HepG2 (cell line): ENCODE data around the gene NSUN6. TPM values are rescaled to one million over a fixed set of nuclear protein-coding genes. Genes with fewer than 3 reads are reported as not detected.

ENCODE experiments used
- ATRX ChIP-seq: sonication (generic); formaldehyde crosslinking; IDR thresholded peaks from 2 replicates; pipeline ENCODE4 v1.4.0; 2020; ENCODE audit warnings: missing genetic modification reagents, borderline replicate concordance
- DNMT1 ChIP-seq: sonication (generic); formaldehyde crosslinking; IDR thresholded peaks from 2 replicates; pipeline ENCODE4 v1.5.1; 2020; ENCODE audit warnings: mild to moderate bottlenecking, missing genetic modification reagents
- HNRNPK ChIP-seq: fragments of 200-400 bp; formaldehyde crosslinking; IDR thresholded peaks from 2 replicates; pipeline ENCODE4 v1.6.1; 2018; ENCODE audit warnings: low read length, low read depth, moderate library complexity, mild to moderate bottlenecking; ENCODE audit not compliant: poor library complexity, severe bottlenecking
- HNRNPL ChIP-seq: fragments of 200-400 bp; formaldehyde crosslinking; IDR thresholded peaks from 2 replicates; pipeline ENCODE4 v1.6.1; 2017; ENCODE audit warnings: mild to moderate bottlenecking, low read depth, low read length
- HNRNPLL ChIP-seq: fragments of 200-400 bp; formaldehyde crosslinking; IDR thresholded peaks from 2 replicates; pipeline ENCODE4 v1.6.1; 2017; ENCODE audit warnings: mild to moderate bottlenecking, low read depth, low read length; ENCODE audit not compliant: poor library complexity, severe bottlenecking
- MTF2 ChIP-seq: sonication (generic); formaldehyde crosslinking; IDR thresholded peaks from 2 replicates; pipeline ENCODE4 v1.5.0; 2020; ENCODE audit warnings: missing genetic modification reagents, borderline replicate concordance
- MYC ChIP-seq: sonication (generic); formaldehyde crosslinking; IDR thresholded peaks from 2 replicates; pipeline ENCODE4 v1.9.0; 2021; ENCODE audit warnings: missing genetic modification reagents, borderline replicate concordance
- NPAS2 ChIP-seq: sonication (generic); formaldehyde crosslinking; IDR thresholded peaks from 2 replicates; pipeline ENCODE4 v1.8.0; 2022; ENCODE audit warnings: mild to moderate bottlenecking, missing genetic modification reagents, borderline replicate concordance
- PAF1 ChIP-seq: IDR thresholded peaks from 2 replicates; pipeline ENCODE4 v1.6.1; 2016; ENCODE audit warnings: missing genetic modification reagents, missing compliant biosample characterization
- RBM39 ChIP-seq: fragments of 200-400 bp; formaldehyde crosslinking; IDR thresholded peaks from one replicate; pipeline ENCODE4 v1.6.1; 2018; ENCODE audit warnings: antibody characterized with exemption, mild to moderate bottlenecking, low read depth, low read length; ENCODE audit not compliant: poor library complexity, severe bottlenecking
- SAP130 ChIP-seq: IDR thresholded peaks from 2 replicates; pipeline ENCODE4 v1.6.1; 2016; ENCODE audit warnings: low read depth
- SMAD9 ChIP-seq: sonication (generic); formaldehyde crosslinking; IDR thresholded peaks from 2 replicates; pipeline ENCODE4 v1.5.1; 2020; ENCODE audit warnings: mild to moderate bottlenecking, missing genetic modification reagents
- SMARCC2 ChIP-seq: fragments of 450-650 bp; IDR thresholded peaks from 2 replicates; pipeline ENCODE4 v1.6.1; 2017; ENCODE audit warnings: antibody characterized with exemption, mild to moderate bottlenecking
- SMYD3 ChIP-seq: sonication (generic); formaldehyde crosslinking; IDR thresholded peaks from 2 replicates; pipeline ENCODE4 v1.8.1; 2023; ENCODE audit warnings: mild to moderate bottlenecking, missing genetic modification reagents
- TGIF2 ChIP-seq: IDR thresholded peaks from 2 replicates; pipeline ENCODE4 v1.6.1; 2016; ENCODE audit warnings: control low read depth, missing compliant biosample characterization
- TOE1 ChIP-seq: sonication (generic); formaldehyde crosslinking; IDR thresholded peaks from 2 replicates; pipeline ENCODE4 v1.4.0; 2020; ENCODE audit warnings: mild to moderate bottlenecking, missing genetic modification reagents
- WIZ ChIP-seq: sonication (generic); formaldehyde crosslinking; IDR thresholded peaks from 2 replicates; pipeline ENCODE4 v1.5.1; 2020; ENCODE audit warnings: mild to moderate bottlenecking, missing genetic modification reagents
- ZKSCAN8 ChIP-seq: IDR thresholded peaks from 2 replicates; pipeline ENCODE4 v1.6.1; 2016; ENCODE audit warnings: borderline replicate concordance, missing genetic modification reagents, missing compliant biosample characterization
- ZNF3 ChIP-seq: IDR thresholded peaks from 2 replicates; pipeline ENCODE4 v1.7.0; 2017; ENCODE audit warnings: inconsistent platforms
- ZNF33A ChIP-seq: sonication (generic); formaldehyde crosslinking; IDR thresholded peaks from 2 replicates; pipeline ENCODE4 v1.5.1; 2020; ENCODE audit warnings: missing genetic modification reagents, mild to moderate bottlenecking, moderate library complexity, borderline replicate concordance
- ZNF430 ChIP-seq: sonication (generic); formaldehyde crosslinking; IDR thresholded peaks from 2 replicates; pipeline ENCODE4 v1.9.0; 2021; ENCODE audit warnings: mild to moderate bottlenecking, missing genetic modification reagents
- ZNF530 ChIP-seq: sonication (generic); formaldehyde crosslinking; IDR thresholded peaks from 2 replicates; pipeline ENCODE4 v1.5.0; 2020; ENCODE audit warnings: low read depth, mild to moderate bottlenecking, missing genetic modification reagents
- ZSCAN25 ChIP-seq: sonication (generic); formaldehyde crosslinking; IDR thresholded peaks from 2 replicates; pipeline ENCODE4 v1.8.0; 2022; ENCODE audit warnings: mild to moderate bottlenecking, missing genetic modification reagents
- polyA plus RNA-seq, 8 experiments: library from polyadenylated mRNA; depleted of rRNA in 3 of 8; stranded (reverse) in 7 of 8; unstranded in 1 of 8; fragments of >200 nt; fragmentation: Illumina TruSeq in 4 of 8; extraction: Trizol in 4 of 8; gene quantifications; 2 replicates each; pipeline versions ENCODE4 v1.2.1 to v1.2.3, GENCODE V29; 2011 to 2016; ENCODE audit warnings: low read depth in 4 of 8, missing spikeins in 1 of 8, mixed read lengths in 1 of 8; ENCODE audit not compliant: insufficient read depth in 1 of 8
- total RNA-seq, 5 experiments: library from RNA; depleted of rRNA; stranded (reverse); fragments of >200 nt; fragmentation: Illumina TruSeq; extraction: Trizol; gene quantifications; 2 replicates each; pipeline ENCODE4 v1.2.3, GENCODE V29; 2016; ENCODE audit warnings: low read depth in 1 of 5
- TF ChIP-seq, protein P1 (sequence below): sonication (generic); formaldehyde crosslinking; IDR thresholded peaks from 2 replicates; pipeline ENCODE4 v1.8.0; 2022; ENCODE audit warnings: mild to moderate bottlenecking, missing genetic modification reagents, borderline replicate concordance
- TF ChIP-seq, protein P2 (sequence below): sonication (generic); formaldehyde crosslinking; IDR thresholded peaks from 2 replicates; pipeline ENCODE4 v1.5.0; 2020; ENCODE audit warnings: mild to moderate bottlenecking, missing genetic modification reagents
- TF ChIP-seq, protein P3 (sequence below): sonication (generic); formaldehyde crosslinking; IDR thresholded peaks from 2 replicates; pipeline ENCODE4 v1.5.0; 2020; ENCODE audit warnings: mild to moderate bottlenecking, missing genetic modification reagents

The NSUN6 gene
- total and polyA plus RNA-seq, 2 of the 13 experiments (the other 11 are each of a cell fraction or from before 2014, with no cell fraction given) = 17.2 to 19.3 TPM

DNA sequence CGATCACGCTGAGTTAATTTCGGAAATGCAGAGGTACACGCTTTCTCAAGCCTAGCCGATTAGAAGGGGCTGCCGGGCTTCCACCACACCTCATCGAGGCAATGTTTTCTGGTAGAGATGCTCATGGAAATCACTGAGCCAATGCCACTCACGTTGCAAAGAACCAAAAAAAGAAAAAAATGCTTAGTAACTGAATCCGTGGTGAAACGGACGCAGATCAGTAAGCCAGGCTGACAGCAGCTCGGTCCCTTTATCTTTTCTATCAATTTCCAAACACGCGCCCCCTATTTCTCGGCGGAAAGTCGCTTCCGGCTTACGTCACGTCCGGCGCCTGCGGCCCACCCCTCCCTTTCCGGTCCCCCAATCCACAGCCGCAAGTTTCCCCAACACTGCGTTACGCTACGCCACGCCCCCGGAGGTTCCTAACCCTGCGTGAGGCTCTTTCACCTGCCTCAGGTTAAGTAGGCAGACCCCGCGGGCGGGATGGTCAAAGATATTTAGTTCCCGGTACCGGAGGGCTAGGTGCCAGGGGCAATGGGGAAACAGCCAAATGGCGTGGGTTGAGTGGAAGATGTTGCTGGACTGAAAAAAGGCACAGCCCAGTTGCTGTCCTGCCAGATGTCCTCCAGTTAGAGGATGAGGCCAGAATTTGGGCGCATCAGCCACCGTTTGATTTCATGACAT is at the start of gene NSUN6 (continued):
- TF ChIP-seq ZNF3 (CRISPR knock-in tag) = no peak
- TF ChIP-seq WIZ (CRISPR knock-in tag) = no peak
- no peak for TF ChIP-seq ZKSCAN8
- TF ChIP-seq, protein P1, sequence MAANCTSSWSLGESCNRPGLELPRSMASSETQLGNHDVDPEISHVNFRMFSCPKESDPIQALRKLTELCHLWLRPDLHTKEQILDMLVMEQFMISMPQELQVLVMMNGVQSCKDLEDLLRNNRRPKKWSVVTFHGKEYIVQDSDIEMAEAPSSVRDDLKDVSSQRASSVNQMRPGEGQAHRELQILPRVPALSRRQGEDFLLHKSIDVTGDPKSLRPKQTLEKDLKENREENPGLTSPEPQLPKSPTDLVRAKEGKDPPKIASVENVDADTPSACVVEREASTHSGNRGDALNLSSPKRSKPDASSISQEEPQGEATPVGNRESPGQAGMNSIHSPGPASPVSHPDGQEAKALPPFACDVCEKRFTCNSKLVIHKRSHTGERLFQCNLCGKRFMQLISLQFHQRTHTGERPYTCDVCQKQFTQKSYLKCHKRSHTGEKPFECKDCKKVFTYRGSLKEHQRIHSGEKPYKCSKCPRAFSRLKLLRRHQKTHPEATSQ = no peak; the same call in 1 of the 2 replicates
- TF ChIP-seq TGIF2 (CRISPR knock-in tag) = peak; percentile 85
- TF ChIP-seq HNRNPLL = peak; percentile 94
- peak; percentile 88 for TF ChIP-seq ZNF430 (CRISPR knock-in tag)
- no peak for TF ChIP-seq SMYD3
- TF ChIP-seq MTF2 = peak; percentile 69; the same call in 1 of the 2 replicates
- peak; percentile 64; the same call in 1 of the 2 replicates for TF ChIP-seq MYC (CRISPR knock-in tag)
- TF ChIP-seq ZNF530 (CRISPR knock-in tag) = no peak
- TF ChIP-seq, protein P2, sequence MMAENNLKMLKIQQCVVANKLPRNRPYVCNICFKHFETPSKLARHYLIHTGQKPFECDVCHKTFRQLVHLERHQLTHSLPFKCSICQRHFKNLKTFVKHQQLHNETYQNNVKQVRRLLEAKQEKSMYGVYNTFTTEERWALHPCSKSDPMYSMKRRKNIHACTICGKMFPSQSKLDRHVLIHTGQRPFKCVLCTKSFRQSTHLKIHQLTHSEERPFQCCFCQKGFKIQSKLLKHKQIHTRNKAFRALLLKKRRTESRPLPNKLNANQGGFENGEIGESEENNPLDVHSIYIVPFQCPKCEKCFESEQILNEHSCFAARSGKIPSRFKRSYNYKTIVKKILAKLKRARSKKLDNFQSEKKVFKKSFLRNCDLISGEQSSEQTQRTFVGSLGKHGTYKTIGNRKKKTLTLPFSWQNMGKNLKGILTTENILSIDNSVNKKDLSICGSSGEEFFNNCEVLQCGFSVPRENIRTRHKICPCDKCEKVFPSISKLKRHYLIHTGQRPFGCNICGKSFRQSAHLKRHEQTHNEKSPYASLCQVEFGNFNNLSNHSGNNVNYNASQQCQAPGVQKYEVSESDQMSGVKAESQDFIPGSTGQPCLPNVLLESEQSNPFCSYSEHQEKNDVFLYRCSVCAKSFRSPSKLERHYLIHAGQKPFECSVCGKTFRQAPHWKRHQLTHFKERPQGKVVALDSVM = no peak
- TF ChIP-seq ZSCAN25 (CRISPR knock-in tag) = no peak
- no peak for TF ChIP-seq HNRNPL
- no peak for TF ChIP-seq NPAS2
- peak; percentile 99 for TF ChIP-seq SAP130
- no peak for TF ChIP-seq RBM39
- TF ChIP-seq, protein P3, sequence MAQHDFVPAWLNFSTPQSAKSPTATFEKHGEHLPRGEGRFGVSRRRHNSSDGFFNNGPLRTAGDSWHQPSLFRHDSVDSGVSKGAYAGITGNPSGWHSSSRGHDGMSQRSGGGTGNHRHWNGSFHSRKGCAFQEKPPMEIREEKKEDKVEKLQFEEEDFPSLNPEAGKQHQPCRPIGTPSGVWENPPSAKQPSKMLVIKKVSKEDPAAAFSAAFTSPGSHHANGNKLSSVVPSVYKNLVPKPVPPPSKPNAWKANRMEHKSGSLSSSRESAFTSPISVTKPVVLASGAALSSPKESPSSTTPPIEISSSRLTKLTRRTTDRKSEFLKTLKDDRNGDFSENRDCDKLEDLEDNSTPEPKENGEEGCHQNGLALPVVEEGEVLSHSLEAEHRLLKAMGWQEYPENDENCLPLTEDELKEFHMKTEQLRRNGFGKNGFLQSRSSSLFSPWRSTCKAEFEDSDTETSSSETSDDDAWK = no peak
- no peak for TF ChIP-seq HNRNPK
- TF ChIP-seq SMARCC2 = no peak
- no peak for TF ChIP-seq DNMT1 (CRISPR knock-in tag)
- TF ChIP-seq PAF1 (CRISPR knock-in tag) = no peak
- TF ChIP-seq TOE1 (CRISPR knock-in tag) = no peak
- TF ChIP-seq ATRX (CRISPR knock-in tag) = no peak
- no peak for TF ChIP-seq SMAD9
- peak; percentile 19; the same call in 1 of the 2 replicates for TF ChIP-seq ZNF33A (CRISPR knock-in tag)
